Memory B cell (primary cell): ENCODE data around the gene FCHO1.
A peak's percentile ranks its signal among the peaks of the same experiment; 100 is the strongest.
"Not testable (repeated sequence)": the region's sequence is repeated elsewhere in the genome, so short reads cannot be mapped to it uniquely, and the experiment has no call there.

Experiments
- ATAC-seq: fragments of 150-1000 bp; cut with Tn5 transposase; 2 replicates; pipeline ENCODE4 v1.10.0; 2021; ENCODE audit warnings: low read depth, mild to moderate bottlenecking, moderate library complexity
- DNase-seq, 2 donors: peaks; one replicate each; pipeline ENCODE4 v3.0.0; 2022; ENCODE audit warnings: low spot score in 2 of 2
- H3K27ac Mint-ChIP-seq: one replicate; pipeline ENCODE4 v1.8.0; 2022; ENCODE audit warnings: mild to moderate bottlenecking, moderate library complexity, mixed read lengths
- H3K27me3 Mint-ChIP-seq: one replicate; pipeline ENCODE4 v1.8.0; 2022; ENCODE audit warnings: mixed read lengths
- H3K36me3 Mint-ChIP-seq: one replicate; pipeline ENCODE4 v1.8.0; 2022; ENCODE audit warnings: mild to moderate bottlenecking, mixed read lengths
- H3K4me1 Mint-ChIP-seq: one replicate; pipeline ENCODE4 v1.8.0; 2022; ENCODE audit warnings: mixed read lengths
- H3K4me3 Mint-ChIP-seq: one replicate; pipeline ENCODE4 v1.8.0; 2022; ENCODE audit warnings: mild to moderate bottlenecking, moderate library complexity, mixed read lengths
- H3K9me3 Mint-ChIP-seq: one replicate; pipeline ENCODE4 v1.8.0; 2022; ENCODE audit warnings: mixed read lengths

Gene FCHO1

DNA sequence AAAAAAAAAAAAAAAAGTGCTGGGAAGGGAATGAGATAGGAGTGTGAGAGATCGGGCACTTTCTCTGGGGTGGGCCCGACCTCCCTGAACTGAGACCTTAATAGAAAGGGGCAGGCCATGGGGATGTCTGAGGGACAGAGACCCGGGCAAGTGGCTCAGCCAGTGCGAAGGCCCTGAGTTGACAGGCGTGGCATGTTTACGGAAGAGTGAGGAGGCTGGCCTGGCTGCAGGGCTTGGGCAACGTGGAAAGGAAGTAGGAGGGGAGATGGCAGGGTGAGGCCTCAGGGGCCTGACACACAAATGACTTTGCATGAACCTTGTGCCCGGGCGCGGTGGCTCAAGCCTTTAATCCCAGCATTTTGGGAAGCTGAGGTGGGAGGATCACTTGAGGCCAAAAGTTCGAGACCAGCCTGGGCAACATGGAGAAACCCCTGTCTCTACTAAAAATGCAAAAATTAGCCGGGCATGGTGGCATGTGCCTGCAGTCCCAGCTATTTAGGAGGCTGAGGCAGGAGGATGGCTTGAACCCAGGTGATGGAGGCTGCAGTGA is 13.9 kb downstream of the FCHO1 start:
- peak overlapping the region; percentile 66 for H3K4me3 Mint-ChIP-seq
- ATAC-seq (peak; percentile 72), DNase-seq (no peak)
- no peaks in the 10 kb centered on the region for H3K27me3 Mint-ChIP-seq
- H3K36me3 Mint-ChIP-seq, result peaks cover 34% of the 10 kb centered on the region
- no peaks in the 10 kb centered on the region for H3K9me3 Mint-ChIP-seq
- H3K4me1 Mint-ChIP-seq, result peaks cover 17% of the 10 kb centered on the region
- H3K27ac Mint-ChIP-seq, result peak overlapping the region; percentile 63

- Mint-ChIP-seq H3K36me3 (peaks cover 31% of the 10 kb centered on the region), H3K4me1 (peaks cover 10% of the 10 kb centered on the region), H3K4me3 (peak overlapping the region; percentile 47), H3K27me3 (no peaks in the 10 kb centered on the region), H3K9me3 (no peaks in the 10 kb centered on the region), H3K27ac (peak overlapping the region; percentile 39)
- ATAC-seq (peak; percentile 78), DNase-seq (peak; percentile 62 to 66)
Measured at GRCh38 chr19:17766543-17767131, 15.4 kb downstream of the FCHO1 start.

- Mint-ChIP-seq H3K27ac (no peak overlapping the region), H3K4me1 (peaks cover 12% of the 10 kb centered on the region), H3K4me3 (no peak overlapping the region), H3K9me3 (no peaks in the 10 kb centered on the region), H3K27me3 (no peaks in the 10 kb centered on the region), H3K36me3 (peaks cover 34% of the 10 kb centered on the region)
- DNase-seq (no peak), ATAC-seq (no peak)
Measured at GRCh38 chr19:17767559-17767958, 16.3 kb downstream of the FCHO1 start.

DNA sequence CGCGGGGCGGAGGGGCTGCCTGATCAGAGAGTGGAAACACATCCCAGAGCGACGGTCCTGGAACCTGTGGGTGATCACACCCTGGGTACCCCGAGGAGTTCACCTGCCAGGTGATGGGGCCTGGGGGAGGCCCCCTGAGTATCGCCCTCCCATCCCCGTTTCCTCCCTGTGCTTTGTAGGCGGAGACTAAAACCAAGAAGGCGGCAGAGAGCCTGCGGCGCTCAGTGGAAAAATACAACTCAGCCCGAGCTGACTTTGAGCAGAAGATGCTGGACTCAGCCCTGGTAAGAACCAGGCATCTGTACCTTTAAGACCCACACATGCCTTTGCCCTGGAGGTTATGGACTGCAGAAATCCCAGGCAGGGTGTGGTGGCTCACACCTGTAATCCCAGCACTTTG is 19.3 kb downstream of the FCHO1 start:
- no peak overlapping the region for H3K27ac Mint-ChIP-seq
- no peak for DNase-seq
- H3K4me1 Mint-ChIP-seq, result peaks cover 14% of the 10 kb centered on the region
- peaks cover 32% of the 10 kb centered on the region for H3K36me3 Mint-ChIP-seq
- no peaks in the 10 kb centered on the region for H3K27me3 Mint-ChIP-seq
- H3K9me3 Mint-ChIP-seq, result no peaks in the 10 kb centered on the region
- no peak for ATAC-seq
- no peak overlapping the region for H3K4me3 Mint-ChIP-seq

DNA sequence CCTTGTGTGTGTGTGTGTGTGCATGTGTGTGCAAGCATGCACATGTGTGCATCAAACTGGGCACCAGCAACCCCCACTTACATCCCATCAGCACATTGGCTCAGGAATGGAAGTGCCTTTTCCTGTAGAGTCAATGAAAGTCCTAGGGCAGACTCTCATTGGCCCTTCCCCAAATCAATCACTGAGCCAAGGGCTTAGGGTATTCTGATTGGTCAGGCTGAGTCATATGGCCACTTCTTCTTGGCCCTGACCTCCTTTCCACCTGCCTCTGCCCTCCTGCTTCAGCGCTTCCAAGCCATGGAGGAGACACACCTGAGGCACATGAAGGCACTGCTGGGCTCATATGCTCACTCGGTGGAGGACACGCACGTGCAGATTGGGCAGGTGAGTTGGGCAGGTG is 20.9 kb downstream of the FCHO1 start:
- Mint-ChIP-seq H3K4me1 (peaks cover 22% of the 10 kb centered on the region), H3K27me3 (no peaks in the 10 kb centered on the region), H3K9me3 (no peaks in the 10 kb centered on the region), H3K36me3 (peaks cover 28% of the 10 kb centered on the region), H3K4me3 (no peak overlapping the region), H3K27ac (peak overlapping the region; percentile 31)
- ATAC-seq (no peak), DNase-seq (no peak)

- ATAC-seq, result no peak
- Mint-ChIP-seq H3K27me3 (no peaks in the 10 kb centered on the region), H3K4me1 (peaks cover 40% of the 10 kb centered on the region), H3K4me3 (peak overlapping the region; percentile 77), H3K36me3 (peaks cover 29% of the 10 kb centered on the region), H3K9me3 (no peaks in the 10 kb centered on the region), H3K27ac (peak overlapping the region; percentile 98)
- no peak for DNase-seq
Measured at GRCh38 chr19:17775245-17775927, 24.1 kb downstream of the FCHO1 start.

- Mint-ChIP-seq H3K27ac (peak overlapping the region; percentile 98), H3K36me3 (peaks cover 30% of the 10 kb centered on the region), H3K4me1 (peaks cover 40% of the 10 kb centered on the region)
Measured at GRCh38 chr19:17775991-17776803, 24.9 kb downstream of the FCHO1 start.

DNA sequence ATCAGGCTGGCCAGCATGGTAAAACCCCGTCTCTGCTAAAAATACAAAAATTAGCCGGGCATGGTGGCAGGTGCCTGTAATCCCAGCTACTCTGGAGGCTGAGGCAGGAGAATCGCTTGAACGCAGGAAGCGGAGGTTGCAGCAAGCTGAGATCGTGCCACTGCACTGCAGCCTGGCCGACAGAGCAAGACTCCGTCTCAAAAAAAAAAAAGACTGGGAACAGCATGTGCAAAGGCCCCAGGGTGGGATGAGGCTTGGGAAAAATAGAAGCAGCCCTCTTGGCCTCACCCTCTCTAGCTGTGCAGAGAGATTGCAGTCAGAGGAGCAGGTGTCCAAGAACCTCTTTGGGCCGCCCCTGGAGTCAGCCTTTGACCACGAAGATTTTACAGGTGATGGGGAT is 26.6 kb downstream of the FCHO1 start:
- H3K9me3 Mint-ChIP-seq, ATAC-seq, DNase-seq, H3K4me3 Mint-ChIP-seq, H3K27me3 Mint-ChIP-seq: not testable (repeated sequence)
- Mint-ChIP-seq H3K4me1 (peaks cover 40% of the 10 kb centered on the region), H3K36me3 (peaks cover 35% of the 10 kb centered on the region), H3K27ac (peak overlapping the region; percentile 98)

More at GRCh38 chr19:17775991-17776803, 24.9 kb downstream of the FCHO1 start:
- H3K9me3 Mint-ChIP-seq, result no peaks in the 10 kb centered on the region
- H3K27me3 Mint-ChIP-seq, result no peaks in the 10 kb centered on the region
- ATAC-seq (peak; percentile 91), DNase-seq (peak; percentile 75 to 87)
- H3K4me3 Mint-ChIP-seq, result peak overlapping the region; percentile 45

DNA sequence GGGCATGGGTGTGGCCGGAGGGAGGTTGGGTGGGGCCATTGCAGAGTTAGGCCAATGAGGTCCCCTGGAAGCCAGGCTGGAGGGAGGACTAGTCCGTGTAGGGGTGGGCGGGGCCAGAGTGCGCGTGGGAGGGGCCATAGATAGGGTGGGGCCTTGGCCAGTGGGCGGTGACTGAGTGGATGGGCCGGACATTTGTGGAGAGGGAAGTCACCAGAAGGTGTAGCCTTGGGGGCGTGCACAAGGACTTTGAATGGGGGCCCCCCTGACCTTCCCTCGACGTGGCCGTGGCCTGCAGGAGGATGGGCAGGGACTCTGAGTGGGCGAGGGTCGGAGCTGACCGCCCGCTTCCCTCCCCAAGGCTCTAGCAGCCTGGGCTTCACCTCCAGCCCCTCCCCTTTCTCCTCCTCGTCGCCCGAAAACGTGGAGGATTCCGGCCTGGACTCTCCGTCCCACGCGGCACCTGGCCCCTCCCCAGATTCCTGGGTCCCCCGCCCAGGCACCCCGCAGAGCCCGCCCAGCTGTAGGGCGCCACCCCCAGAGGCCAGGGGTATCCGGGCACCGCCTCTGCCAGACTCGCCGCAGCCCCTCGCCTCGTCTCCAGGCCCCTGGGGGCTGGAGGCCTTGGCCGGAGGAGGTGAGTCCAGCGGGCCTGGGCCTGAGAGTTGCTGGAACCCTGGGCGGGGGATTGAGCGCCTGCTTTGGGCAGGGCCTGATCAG is 27.1 kb downstream of the FCHO1 start:
- Mint-ChIP-seq H3K27ac (peak overlapping the region; percentile 98), H3K9me3 (no peaks in the 10 kb centered on the region), H3K27me3 (no peaks in the 10 kb centered on the region), H3K4me3 (no peak overlapping the region), H3K36me3 (peaks cover 32% of the 10 kb centered on the region), H3K4me1 (peaks cover 40% of the 10 kb centered on the region)
- peak; percentile 18 for ATAC-seq
- DNase-seq, result peak in 1 of 2 donors; percentile 35

- ATAC-seq (no peak), DNase-seq (no peak)
- peak overlapping the region; percentile 92 for H3K27ac Mint-ChIP-seq
- H3K4me1 Mint-ChIP-seq, result peaks cover 42% of the 10 kb centered on the region
- H3K27me3 Mint-ChIP-seq, result no peaks in the 10 kb centered on the region
- H3K36me3 Mint-ChIP-seq, result peaks cover 32% of the 10 kb centered on the region
- H3K9me3 Mint-ChIP-seq, result no peaks in the 10 kb centered on the region
- H3K4me3 Mint-ChIP-seq, result no peak overlapping the region
Measured at GRCh38 chr19:17778968-17779929, 28.0 kb downstream of the FCHO1 start.

DNA sequence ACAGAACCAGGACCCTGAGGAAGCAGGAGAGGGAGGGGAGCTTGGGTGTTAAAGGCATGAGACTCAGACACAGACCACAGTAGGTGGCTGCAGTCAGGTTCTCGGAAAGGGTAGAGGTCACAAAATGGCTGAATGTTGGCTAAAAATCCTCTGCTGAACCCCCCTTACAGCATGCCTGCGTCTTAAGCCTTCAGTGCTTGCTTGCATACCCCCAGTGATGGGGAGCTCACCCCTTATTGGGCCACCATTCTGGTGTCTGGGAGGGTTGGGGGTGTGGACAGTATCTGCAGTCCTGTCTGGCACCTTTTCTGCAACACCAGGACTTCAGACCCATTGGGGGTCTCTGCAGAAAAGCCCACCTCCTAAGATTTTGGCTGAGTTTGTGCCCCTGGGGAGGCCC is 29.5 kb downstream of the FCHO1 start:
- no peak for ATAC-seq

DNA sequence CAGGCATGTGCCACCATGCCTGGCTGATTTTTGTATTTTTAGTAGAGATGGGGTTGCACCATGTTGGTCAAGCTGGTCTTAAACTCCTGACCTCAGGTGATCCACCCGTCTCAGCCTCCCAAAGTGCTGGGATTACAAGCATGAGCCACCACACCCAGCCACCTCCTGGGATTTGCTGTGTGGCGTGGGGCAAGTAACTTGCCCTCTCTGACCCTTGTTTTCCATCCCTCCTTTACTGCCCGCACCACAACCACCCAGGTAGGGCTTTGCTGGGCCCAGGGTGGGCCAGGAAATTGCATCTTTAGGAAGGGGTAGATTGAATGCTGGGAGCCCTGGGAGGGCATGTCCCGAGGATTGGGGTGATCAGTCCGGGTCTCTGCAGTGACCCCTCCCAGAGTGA is 32.4 kb downstream of the FCHO1 start:
- H3K27me3 Mint-ChIP-seq, H3K4me3 Mint-ChIP-seq, H3K27ac Mint-ChIP-seq, ATAC-seq, H3K9me3 Mint-ChIP-seq, DNase-seq: not testable (repeated sequence)
- H3K4me1 Mint-ChIP-seq, result peaks cover 15% of the 10 kb centered on the region
- H3K36me3 Mint-ChIP-seq, result peaks cover 43% of the 10 kb centered on the region

More for the DNA sequence above, 29.5 kb downstream of the FCHO1 start:
- no peak overlapping the region for H3K4me3 Mint-ChIP-seq
- H3K27ac Mint-ChIP-seq, result no peak overlapping the region
- H3K36me3 Mint-ChIP-seq, result peaks cover 36% of the 10 kb centered on the region
- peaks cover 33% of the 10 kb centered on the region for H3K4me1 Mint-ChIP-seq
- no peaks in the 10 kb centered on the region for H3K27me3 Mint-ChIP-seq
- H3K9me3 Mint-ChIP-seq, result no peaks in the 10 kb centered on the region
- DNase-seq, result no peak
